GM08714 (cell line): ENCODE data around the gene AKAP13.

Experiments
- H3K4me3 ChIP-seq: fragments of 200-500 bp; sonication (Bioruptor generic); 2 replicates; pipeline ENCODE4 v1.5.1; 2014; ENCODE audit warnings: mild to moderate bottlenecking, low read length, inconsistent platforms
- ZNF274 ChIP-seq: IDR thresholded peaks from 2 replicates; pipeline ENCODE4 v1.6.1; 2012; ENCODE audit warnings: mild to moderate bottlenecking, low read depth, low read length

AKAP13 gene

GRCh38 chr15:85622221-85622831 is 241.9 kb downstream of the AKAP13 start:
- H3K4me3 ChIP-seq, result no peak overlapping the region
- TF ChIP-seq ZNF274, result no peak

- no peak for TF ChIP-seq ZNF274
- H3K4me3 ChIP-seq, result no peak overlapping the region
These were observed 243.1 kb downstream of the AKAP13 start for GRCh38 chr15:85623315-85624049.

DNA sequence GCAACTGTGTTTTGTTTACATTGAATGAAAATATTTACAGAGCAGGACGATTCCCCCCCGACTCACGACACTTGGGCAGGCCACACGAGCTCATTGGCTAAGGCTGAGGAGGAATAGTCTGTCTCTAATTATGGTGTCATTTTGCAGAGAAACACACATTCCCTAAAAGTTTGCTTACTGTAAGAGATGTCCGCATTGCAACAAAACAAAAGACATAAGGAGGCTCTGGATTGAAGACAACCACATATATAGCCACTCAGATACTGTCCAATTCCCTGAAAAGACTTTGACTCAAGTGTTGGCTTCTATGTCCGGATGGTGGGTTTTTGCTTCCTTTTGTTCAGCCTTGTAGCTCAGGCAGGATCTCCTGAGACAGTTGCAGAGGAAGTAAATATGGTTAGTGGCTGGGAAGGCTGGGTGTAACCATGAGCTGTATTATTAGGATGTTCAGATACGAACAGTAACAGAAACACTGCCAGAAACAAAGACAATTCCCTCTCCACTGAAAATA is 243.9 kb downstream of the AKAP13 start:
- H3K4me3 ChIP-seq, result no peak overlapping the region; the same call in 1 of the 2 replicates
- no peak for TF ChIP-seq ZNF274

DNA sequence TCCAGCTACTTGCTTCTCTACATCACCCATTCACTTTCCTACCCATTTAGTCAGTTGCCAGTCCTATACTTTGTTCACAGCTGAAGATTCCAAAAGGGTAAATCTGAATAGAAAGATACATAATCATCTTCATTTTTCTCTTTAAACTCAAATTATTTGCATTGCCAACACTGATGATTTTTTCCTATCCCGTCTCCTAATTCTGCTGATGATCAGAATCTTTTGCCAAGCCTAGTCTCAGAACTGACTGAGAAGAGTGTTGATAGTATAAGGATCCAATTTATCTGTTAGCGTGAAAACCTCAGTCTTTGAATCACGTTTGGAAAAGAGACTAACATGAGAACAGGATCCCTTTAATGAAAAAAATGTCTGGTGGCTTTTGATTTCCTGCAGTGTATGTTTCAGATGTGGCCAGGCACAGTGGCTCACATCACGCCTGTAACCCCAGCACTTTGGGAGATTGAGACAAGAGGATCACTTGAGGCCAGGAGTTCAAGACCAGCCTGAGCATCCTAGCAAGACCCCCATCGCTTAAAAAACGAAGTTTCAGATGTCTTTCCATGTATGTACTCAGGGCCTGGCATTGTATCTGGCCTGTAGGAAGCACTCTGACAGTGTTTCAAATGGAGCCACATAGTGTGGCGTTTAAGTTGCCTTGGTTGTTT is 244.9 kb downstream of the AKAP13 start:
- no peak overlapping the region for H3K4me3 ChIP-seq
- TF ChIP-seq ZNF274, result no peak

DNA sequence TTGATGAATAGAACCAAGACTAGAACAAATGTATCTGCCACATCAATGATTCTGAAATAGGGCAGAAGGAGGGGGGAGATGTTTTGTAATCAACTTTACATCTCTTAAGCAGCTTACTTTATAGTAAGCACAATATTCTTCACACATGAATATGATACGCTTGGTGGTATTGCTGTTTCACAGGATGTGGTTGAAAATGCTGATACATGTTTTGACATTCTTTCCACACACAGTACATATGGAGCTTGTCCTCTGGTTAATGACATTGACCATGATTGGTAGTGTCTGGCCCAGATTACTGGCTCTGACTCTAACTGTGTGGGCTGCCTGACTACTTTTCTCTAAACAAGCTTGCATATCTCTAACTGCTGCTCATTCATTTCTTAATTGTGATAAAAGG is 245.5 kb downstream of the AKAP13 start:
- no peak overlapping the region for H3K4me3 ChIP-seq
- no peak for TF ChIP-seq ZNF274

DNA sequence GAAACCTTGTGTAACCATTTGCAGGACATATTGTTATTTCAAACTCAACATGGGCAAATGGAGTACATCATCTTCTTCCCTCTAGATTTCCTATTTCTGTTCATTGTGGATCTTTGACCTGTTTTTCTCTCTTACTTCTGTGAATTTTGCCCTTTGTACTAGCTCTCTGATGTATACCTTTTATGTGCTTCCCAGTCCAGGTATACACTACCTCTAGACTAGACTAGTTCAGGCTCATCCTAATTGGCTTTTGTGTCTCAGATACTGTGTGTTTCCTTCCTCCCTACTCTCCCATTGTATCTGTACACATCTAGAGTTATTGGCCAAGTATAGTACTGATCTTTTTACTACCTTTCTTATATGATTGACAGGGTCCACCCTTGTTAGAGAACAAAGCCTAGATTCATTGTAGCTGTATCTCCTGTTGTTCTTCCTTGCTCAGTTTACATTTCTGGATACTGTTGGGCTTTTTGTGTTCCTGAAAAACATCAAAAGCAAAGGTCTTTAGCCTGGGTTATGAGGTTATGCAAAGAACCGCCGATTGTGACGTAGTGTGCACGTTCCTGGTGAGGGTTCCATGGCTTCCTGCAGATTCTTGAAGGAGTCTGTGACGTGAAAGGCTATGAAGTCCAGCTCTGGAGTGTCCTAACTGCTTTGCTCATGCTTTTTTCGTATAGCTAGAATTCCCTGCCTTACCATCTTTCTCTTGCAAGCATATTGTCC is 247.0 kb downstream of the AKAP13 start:
- no peak overlapping the region for H3K4me3 ChIP-seq
- TF ChIP-seq ZNF274, result no peak

DNA sequence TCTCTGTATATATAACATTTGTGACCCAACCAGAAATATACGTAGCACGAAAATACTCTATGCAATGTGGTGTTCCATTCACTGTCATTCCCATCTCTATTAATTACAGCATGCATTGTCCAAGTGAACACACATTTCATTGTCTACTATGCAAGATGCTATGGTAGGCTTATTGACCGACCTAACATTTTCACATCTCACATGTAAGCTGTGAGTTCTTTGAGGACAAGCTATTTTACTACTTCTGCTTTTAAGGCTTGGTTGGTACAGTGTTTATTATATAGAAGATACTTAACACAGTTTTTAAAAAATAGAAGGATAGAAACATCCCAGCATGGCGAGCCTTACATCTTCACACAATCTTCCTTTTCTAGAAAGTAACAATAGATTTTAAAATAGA is 249.9 kb downstream of the AKAP13 start:
- no peak for TF ChIP-seq ZNF274
- H3K4me3 ChIP-seq, result no peak overlapping the region

DNA sequence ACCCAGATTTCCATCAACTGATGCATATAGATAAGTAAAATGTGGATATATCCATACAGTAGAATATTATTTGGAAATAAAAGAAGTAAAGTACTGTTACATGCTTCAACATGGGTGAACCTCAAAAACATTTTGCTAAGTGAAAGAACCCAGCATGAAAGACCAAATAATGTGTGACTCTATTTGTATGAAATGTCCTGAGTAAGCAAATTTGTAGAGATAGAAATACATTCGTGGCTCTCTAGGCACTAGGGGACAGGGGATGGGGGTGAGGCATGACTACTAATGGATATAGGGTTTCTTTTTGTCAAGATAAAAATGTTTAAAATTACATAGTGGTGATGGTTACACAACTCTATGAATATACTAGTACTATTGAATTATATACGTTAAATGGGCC is 250.6 kb downstream of the AKAP13 start:
- no peak overlapping the region for H3K4me3 ChIP-seq
- TF ChIP-seq ZNF274, result no peak

- no peak overlapping the region for H3K4me3 ChIP-seq
- no peak for TF ChIP-seq ZNF274
These were observed 251.6 kb downstream of the AKAP13 start for GRCh38 chr15:85632014-85632413.

DNA sequence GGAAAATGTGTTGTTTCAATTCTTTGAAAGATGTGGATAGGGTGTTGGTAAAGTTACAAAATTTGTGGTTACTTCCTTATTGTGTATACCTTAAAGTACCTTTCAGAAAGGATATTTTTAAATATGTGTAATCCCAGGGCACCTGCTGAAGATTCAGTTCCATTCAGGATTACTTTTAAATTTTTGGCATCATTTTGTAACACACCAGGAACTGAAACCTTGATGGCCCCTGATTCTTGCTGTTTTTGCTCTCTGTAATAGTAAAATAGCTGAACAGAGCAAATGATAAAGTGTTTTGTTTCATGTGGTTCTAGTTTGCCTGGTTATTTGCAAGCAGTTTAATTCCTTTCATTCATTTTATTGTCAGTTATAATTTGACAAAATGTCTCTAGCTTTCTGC is 253.5 kb downstream of the AKAP13 start:
- no peak overlapping the region for H3K4me3 ChIP-seq
- no peak for TF ChIP-seq ZNF274

DNA sequence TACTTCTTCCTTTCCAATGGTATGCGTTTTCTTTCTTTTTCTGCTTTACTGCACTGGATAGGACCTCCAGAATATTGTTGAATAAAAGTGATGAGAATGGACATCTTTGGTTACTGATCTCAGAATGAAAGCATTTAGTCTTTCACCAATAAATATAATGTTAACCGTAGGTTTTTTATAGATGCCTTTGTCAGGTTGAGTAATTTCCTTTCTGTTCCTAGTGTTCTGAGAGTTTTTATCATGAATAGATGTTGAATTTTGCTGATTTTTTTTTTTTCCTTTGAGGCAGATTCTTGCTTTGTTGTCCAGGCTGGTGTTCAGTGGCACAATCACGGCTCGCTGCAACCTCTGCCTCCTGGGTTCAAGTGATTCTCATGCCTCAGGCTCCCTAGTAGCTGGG is 255.9 kb downstream of the AKAP13 start:
- H3K4me3 ChIP-seq, result no peak overlapping the region
- no peak for TF ChIP-seq ZNF274

DNA sequence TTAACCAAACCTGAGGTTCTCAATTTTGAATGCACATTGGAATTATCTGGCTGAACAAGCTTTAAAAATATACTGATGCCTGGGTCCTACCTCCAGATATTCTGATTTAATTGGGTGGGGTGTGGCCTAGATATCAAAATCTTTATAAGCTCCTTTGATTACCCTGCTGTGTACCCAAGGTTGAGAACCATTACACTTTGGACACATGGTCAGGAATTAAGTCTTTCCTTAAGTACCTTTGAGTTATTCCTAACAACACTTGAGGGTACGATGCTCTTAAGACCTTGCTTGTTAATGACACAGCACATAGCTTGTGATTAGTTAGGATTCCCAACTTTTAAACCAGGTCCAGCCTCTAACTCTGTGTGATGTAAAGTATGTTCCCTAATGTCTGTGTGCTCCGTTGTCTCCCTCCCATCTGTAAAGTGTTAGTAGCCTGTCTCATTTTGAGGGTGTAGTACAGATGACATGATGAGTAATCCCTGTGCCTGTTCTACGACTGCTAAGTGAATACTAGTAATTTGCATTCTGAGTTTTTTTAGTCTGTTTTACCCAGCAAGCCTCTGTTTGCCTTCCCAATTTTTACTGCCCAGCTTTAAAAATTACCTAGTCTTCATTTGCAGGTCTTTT is 259.5 kb downstream of the AKAP13 start:
- TF ChIP-seq ZNF274, result no peak
- no peak overlapping the region for H3K4me3 ChIP-seq

DNA sequence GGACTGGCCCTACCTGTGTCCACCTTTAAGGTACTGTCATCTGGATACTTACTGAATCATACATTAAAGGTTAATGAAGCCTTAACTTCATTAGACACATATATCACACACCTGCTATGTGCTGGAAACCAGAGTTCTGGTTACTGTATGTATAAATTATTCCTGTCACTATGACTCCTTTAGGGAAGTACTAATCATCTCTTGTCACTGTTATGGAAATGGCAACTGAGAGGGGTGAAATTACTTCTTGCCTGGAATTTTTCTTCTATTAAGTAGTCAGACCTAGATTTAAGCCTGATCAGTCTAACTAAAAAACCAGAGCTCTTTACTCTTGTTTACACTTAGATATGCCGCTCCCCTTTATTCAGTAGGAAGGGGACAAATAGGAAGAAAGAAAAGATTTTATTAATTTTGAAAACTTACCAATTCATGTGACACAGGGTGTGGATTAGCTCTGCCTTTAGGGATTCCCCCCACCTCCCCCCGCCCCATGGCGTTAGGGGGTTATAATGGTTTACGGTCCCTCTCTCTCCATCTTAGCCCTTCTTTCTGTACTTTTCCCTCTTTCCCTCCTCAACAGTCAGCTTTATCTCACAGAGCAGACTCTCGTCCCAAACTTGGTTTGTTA is 261.8 kb downstream of the AKAP13 start:
- H3K4me3 ChIP-seq, result no peak overlapping the region
- no peak for TF ChIP-seq ZNF274

DNA sequence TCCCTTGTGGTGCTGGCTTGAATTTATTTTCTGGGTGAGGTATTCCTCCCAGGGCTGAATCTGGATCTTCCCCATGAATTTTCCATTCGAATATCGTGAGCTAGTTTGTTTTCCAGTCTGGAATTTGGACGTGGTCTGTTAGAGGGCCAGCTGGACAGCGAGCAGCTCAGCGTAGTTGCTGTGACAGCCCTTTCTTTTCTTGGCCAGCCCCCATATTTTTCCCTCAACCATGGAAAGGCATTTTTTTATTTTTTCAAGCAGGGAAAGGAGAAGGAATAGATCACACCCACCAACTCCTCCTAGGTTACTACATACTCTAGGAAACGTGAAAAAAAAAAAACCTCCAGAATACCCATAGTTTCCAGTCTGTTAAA is 262.3 kb downstream of the AKAP13 start:
- no peak for TF ChIP-seq ZNF274
- H3K4me3 ChIP-seq, result no peak overlapping the region
